ENCODE measurements around the gene SCRN2.

The SCRN2 gene

DNA sequence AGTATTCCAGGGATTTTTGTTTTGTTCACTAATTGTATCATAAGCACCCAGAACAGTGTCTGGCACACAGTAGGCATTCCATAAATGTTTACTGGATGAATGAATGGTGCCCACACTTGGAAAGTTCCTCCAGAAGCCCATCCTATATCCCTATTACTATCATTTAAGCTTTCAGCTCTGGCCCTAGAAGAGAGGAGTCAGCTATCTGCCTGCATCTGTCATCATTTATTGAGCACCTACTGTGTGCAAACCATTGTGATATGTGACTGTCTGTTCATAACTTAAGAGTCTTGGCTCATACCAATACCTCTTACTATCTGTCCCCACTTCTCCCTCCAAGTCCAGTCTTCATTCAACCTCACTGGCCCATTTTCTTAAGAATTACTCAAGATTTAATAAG is 30.0 kb upstream of the SCRN2 start:
- no peak for DNase-seq

DNA sequence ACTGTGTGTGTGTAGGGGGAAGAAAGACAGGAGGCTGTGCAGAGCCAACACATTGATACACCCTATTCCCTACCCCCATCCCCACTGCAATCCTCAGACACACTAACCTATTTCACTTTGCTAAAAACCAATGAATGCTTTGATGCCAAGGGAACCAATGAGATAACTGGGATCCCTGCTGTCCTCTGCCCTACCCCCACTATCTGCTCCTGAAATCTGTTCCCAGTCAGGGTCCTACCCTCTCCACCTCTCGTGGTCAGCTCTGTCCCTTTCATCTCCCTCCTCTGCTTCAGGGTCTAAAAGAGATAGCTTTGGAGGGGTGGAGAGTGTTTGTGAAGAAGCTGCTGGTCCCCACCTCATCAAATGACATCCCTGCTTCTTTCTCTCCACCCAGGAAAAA is 29.0 kb upstream of the SCRN2 start:
- DNase-seq, result no peak

GRCh38 chr17:47869114-47869513 is 28.0 kb upstream of the SCRN2 start:
- no peak for DNase-seq

DNA sequence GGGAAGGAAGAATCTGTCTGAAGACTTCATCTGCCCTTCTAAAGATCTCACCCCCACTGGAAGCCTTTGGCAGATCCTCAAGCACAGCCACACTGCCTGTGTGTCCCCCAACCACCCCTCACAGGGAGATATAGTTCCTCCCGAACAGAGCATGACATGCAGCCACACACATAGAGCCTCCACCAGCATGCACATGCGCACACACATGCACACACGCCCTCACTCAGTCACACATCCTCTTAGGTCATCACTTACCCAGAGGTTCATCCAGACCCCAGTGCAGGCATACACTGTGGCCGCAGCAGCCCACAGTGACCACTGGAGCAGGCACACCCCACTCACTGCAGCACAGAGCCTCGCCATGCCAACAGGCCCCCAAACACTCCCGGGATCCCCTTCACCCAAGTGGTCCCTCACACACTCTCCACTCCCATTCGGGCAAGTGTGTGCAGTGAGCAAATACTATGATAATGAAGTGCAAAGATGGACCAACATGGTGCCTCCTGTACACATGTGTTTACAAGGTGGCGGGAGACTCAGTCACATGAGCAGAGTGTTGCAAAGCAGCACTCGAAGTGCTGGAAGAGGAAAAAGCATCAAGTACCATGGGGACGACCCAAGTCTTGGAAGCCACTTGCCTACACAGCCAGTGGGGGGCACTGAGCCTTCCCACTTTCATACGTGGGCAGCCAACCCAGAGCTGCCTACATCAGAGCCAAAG is 26.9 kb upstream of the SCRN2 start:
- DNase-seq, result no peak

GRCh38 chr17:47866941-47867340 is 25.9 kb upstream of the SCRN2 start:
- DNase-seq, result no peak

DNA sequence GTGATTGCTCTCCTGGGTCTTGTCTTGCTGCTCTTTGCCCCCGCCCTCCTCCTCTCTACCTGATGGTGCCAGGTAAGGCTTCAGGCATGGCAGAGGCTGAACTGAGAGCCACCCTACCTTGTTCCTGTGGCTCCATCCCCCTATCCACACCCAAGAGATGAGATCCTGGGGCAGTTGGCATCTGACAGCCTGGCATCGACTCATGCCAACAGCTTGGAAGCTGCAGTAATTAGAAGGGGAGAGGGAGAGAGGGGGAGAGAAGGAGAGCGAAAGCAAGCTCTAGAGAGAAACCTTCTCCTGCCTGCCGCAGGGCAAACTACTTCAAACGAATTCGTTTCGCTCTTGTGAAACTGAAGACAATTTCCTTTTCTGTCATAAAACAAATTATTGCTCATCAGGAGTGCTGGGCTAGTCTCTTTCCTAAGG is 23.7 kb upstream of the SCRN2 start:
- no peak for DNase-seq

DNA sequence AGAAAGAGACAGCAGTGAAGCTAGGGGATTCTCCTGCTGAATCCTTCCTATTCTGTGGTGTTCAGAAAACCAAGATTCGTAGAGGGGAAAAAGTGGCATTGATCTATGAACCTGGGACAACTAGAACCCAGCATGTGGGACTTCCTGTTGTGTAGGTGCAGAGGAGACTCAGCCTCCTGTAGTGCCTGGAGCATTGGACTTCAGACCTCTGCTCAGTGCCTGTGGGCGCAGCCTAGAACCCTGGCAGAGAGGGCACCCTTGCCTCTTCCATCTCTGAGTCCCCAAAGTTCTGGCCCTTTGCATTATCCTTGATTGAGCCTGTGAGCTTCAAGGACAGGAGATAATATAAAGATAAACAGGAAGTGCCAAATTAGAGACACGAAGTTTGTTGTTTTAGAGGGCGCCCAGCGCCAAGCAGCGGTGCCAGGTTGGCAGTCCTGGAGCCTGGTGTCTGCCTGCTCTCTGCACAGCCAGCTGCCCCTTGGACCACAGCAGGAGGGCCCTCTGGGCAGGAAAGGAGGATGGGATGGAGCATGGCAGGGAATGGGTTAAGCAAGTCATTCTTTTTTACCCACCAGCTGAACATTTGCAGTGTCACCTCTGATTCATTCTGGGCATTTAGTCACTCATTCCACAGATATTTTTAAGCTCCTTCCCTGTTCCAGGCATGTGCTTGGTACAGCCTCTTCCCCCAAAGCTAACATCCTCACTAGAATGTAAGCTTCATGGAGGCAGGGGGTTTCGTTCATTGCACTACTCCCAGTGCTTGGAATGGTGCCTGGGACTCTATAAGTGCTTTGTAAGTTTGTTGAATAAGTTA is 21.8 kb upstream of the SCRN2 start:
- DNase-seq, result no peak

DNA sequence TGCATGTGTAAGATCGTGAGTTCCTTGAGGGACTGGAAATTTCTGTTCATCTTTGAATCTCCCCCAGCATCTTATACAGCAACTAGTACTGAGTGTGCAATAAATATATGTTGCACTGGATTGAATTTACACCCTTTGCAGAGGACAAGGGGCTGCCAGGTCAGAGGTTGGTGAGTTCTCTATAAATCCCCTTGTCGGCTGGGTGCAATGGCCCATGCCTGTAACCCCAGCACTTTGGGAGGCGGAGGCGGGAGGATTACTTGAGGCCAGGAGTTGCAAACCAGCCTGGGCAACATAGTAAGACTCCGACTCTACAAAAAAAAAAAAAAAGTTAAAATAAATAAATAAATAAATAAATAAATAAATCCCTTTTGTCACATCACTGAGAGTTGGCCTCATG is 19.3 kb upstream of the SCRN2 start:
- no peak for DNase-seq

- DNase-seq, result no peak
Observed at GRCh38 chr17:47857551-47858455, 16.7 kb upstream of the SCRN2 start.

GRCh38 chr17:47856830-47857229 is 15.8 kb upstream of the SCRN2 start:
- no peak for DNase-seq

GRCh38 chr17:47855737-47856136 is 14.7 kb upstream of the SCRN2 start:
- DNase-seq, result no peak

- no peak for DNase-seq
Observed at GRCh38 chr17:47853616-47854015, 12.5 kb upstream of the SCRN2 start.

DNA sequence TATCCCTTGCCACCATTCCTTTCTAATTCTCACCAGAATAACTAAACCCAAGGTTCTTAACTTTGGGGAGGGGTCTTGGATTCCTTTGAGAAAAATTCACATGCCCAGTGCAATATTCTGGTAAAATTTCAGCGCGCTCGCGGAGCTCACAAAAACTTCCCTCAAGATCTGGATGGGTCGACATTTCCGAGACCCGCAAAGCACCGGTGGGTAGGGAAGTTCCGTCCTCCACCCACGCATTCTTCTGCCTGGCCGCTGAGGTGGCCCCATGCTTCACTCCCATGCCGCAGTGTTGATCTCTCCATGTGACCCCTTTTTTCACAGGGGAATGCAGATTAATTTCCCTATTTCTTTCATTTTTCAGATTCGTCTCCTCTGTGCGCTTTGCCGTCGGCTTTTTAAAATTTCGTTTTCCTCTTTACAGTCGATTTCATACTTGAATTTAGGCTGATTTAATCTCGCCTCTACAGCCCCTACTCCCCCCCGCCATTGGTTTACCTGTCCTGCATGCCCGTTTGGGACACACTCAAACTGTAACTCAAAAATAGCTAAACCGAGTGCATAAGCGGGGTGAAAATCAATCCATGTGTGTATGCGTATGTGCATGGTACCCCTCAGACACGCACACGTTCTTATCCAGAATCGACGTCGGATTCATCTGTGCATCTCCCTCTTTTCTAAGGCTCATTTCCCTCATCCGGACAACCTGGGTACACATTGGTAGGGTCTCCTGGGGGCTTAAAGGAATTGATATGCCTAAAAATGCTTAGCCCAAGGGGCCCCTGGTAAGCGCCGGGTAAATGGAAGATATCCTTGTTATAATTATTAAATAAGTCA is 11.3 kb upstream of the SCRN2 start:
- no peak for DNase-seq

GRCh38 chr17:47851764-47852112 is 10.7 kb upstream of the SCRN2 start:
- no peak for DNase-seq

DNA sequence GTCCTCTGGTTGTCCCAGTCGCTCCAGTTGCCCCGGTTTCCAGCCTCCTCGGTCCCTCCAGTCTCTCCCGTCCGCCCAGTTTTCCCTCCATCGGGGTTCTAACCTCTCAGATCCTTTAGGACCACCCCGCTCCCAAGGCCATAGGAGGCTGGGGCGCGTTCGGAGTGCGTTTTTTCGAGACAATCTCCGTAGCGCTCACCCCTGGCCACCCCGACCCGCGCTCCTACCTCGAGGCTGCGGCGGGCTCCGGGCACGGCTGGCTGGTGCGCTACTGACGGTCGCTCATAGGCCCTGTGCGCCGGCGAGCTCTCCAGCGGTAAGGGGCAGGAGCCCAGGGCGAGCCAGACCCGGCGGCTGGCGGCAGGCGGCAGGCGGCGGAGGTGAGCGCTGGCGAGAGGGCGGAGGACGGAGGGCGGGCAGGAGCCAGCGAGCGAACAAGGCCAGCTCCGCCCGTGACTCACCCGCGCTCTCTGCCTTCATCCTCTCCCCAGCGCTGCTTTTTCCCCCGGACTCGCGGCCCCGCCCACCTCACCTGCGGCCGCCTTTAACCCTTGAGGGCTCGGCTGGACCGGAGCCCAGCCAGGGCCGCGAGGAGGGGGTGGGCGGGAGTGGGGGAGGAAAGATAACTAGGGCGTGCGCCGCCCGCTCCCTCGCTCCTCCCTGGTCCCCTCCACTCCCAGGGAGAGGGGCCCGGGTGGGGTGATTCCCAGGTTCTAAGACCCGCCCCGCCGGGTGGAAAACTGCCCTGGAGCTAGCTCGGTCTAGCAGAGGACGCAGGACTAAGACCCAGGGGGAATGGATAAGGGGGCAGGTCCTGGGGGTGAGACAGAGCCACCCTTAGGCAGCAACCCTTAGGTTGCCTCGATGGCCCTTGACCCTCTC is 9.9 kb upstream of the SCRN2 start, which contains the start of gene SP6:
SP6 (minus strand) TSS at position 472 of the 882 bp plus-strand sequence. CDS start 2,734 bp downstream, outside the sequence.
- peak; percentile 62 to 95 for DNase-seq

GRCh38 chr17:47850373-47850691 is 9.3 kb upstream of the SCRN2 start:
- DNase-seq, result no peak

- peak in 1 of 2 experiments; percentile 64 for DNase-seq
Observed at GRCh38 chr17:47848198-47848513, 7.1 kb upstream of the SCRN2 start.

- peak in 1 of 2 experiments; percentile 77 for DNase-seq
Observed at GRCh38 chr17:47847341-47848197, 6.5 kb upstream of the SCRN2 start.

DNA sequence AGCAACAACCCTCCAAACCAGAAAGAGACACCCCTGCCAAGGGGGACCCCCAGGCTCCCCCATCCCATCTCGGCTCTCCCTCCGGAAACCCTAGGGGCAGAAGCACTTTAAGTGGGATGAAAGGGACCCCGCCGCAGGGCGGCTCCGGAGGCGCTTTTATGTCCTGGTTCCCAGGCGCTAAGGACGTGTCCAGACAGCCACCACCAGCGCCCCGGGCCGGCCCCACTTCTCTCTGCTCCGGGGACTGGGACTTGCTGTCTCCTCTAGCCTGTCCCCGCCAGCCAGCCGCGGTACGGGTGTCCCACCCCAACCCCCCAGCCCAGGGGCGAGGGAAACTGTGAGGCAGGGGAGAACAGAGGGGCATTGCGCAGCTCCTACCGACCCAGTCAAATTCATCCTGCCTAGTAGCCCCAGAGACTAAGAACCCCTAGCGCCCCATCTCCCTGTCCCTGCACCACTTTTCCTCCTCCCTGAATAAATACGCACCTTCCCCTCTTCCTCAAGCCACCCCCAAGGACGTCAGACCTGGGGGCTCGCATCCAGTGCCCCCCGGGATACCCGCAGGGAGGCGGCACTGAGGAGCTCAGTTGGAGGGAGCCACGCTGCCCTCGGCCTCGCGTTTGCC is 5.8 kb upstream of the SCRN2 start:
- DNase-seq, result peak in 1 of 2 experiments; percentile 30

- DNase-seq, result no peak
Observed at GRCh38 chr17:47845716-47846075, 4.6 kb upstream of the SCRN2 start.

Data from NCI-H526 (cell line).